AG04450 (cell line): Measurements from ENCODE around the gene NKAIN2. TPM values are rescaled to one million over a fixed set of nuclear protein-coding genes. Genes with fewer than 3 reads are reported as not detected.

ENCODE experiments used
- CTCF ChIA-PET: fragments of 300-600, 350-600 bp; formaldehyde crosslinking; extraction: SDS; loops from one replicate; lab custom pipeline; 2022; ENCODE audit warnings: antibody characterized with exemption, inconsistent platforms; lab: Charles Lee
- POLR2A ChIA-PET: fragments of 350-600 bp; formaldehyde crosslinking; extraction: SDS; loops from one replicate; lab custom pipeline; 2021; ENCODE audit warnings: antibody characterized with exemption, inconsistent platforms; lab: Yijun Ruan, JAX
- DNase-seq: peaks from one replicate; pipeline ENCODE4 v3.0.0-alpha.2; 2011; ENCODE audit warnings: low read depth, low spot score
- H3K27ac ChIP-seq: one replicate; pipeline ENCODE4 v1.5.1; 2012; ENCODE audit warnings: low read depth, low read length, control low read depth
- H3K27me3 ChIP-seq: one replicate; pipeline ENCODE4 v1.6.0; 2012; ENCODE audit warnings: low read length; ENCODE audit not compliant: control insufficient read depth, insufficient read depth
- H3K4me3 ChIP-seq: 2 replicates; pipeline ENCODE4 v1.5.1; 2011; ENCODE audit warnings: mild to moderate bottlenecking, low read depth, low read length, control low read depth
- H3K9me3 ChIP-seq: 2 replicates; pipeline ENCODE4 v1.5.1; 2012; ENCODE audit warnings: low read length; ENCODE audit not compliant: control insufficient read depth, insufficient read depth
- polyA plus RNA-seq: library from polyadenylated mRNA; depleted of rRNA; stranded (reverse); fragments of >200 nt; gene quantifications from 2 replicates; pipeline ENCODE4 v1.2.3, GENCODE V29; 2011
- TF ChIP-seq, protein P1 (sequence below): IDR thresholded peaks from 2 replicates; pipeline ENCODE4 v1.5.1; 2011; ENCODE audit warnings: low read depth, low read length, control low read depth, inconsistent platforms

NKAIN2 gene
- polyA plus RNA-seq, 1 experiment: not detected

DNA sequence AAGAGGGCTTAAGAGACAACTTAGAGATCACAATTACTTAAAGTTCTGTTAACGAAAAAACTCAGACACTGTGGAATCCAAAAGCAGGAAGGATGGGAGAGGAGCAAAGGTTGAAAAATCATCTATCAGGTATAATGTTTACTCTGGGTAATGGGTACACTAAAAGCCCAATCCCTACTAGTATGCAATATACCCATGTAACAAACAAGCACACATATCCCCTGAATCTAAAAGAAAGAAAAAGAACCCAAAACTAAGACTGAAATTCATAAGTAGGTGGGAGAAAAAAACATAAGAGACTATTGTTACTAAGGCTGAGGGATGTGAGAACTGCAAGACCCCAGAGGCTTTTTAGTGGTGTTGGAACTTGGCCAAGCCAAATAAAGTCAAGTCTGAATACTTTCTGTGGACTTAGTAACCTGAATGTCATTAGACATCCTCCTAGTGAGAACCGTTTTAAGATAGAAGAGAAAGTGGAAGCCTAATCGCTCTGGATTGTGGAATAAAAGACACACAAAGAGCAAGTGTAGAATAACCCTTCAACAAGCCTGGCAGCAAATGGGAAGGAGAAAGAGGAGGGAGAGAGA lies 969.2 kb downstream of the NKAIN2 start:
- Histone ChIP-seq H3K27me3 (no peaks in the 10 kb centered on the region), H3K27ac (no peak overlapping the region), H3K9me3 (no peaks in the 10 kb centered on the region), H3K4me3 (no peak overlapping the region)
- POLR2A ChIA-PET: no interaction called here
- DNase-seq: no peak
- CTCF ChIA-PET: no interaction called here
- TF ChIP-seq, protein P1, sequence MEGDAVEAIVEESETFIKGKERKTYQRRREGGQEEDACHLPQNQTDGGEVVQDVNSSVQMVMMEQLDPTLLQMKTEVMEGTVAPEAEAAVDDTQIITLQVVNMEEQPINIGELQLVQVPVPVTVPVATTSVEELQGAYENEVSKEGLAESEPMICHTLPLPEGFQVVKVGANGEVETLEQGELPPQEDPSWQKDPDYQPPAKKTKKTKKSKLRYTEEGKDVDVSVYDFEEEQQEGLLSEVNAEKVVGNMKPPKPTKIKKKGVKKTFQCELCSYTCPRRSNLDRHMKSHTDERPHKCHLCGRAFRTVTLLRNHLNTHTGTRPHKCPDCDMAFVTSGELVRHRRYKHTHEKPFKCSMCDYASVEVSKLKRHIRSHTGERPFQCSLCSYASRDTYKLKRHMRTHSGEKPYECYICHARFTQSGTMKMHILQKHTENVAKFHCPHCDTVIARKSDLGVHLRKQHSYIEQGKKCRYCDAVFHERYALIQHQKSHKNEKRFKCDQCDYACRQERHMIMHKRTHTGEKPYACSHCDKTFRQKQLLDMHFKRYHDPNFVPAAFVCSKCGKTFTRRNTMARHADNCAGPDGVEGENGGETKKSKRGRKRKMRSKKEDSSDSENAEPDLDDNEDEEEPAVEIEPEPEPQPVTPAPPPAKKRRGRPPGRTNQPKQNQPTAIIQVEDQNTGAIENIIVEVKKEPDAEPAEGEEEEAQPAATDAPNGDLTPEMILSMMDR: no peak

DNA sequence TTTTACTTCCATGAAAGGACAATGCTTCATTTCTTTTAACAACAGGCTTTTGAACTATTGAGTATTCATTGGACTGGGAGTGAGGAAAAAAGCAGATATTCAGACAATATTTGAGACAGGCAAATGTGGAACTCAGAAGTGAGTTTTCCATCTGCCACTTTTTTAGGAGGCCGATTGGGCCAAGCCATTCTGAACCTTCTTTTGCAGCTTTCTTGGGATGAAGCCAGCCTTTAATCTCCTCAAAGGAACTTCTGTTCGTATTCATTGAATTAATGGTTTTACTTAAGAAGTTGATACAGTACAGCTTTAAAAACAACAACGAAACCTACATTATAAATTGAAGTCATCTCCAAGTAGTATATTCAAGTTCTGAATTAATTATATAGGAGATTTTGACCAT lies 971.5 kb downstream of the NKAIN2 start:
- Histone ChIP-seq H3K9me3 (no peaks in the 10 kb centered on the region), H3K4me3 (no peak overlapping the region), H3K27me3 (no peaks in the 10 kb centered on the region), H3K27ac (no peak overlapping the region)
- ChIA-PET CTCF (no interaction called here), POLR2A (no interaction called here)
- TF ChIP-seq, protein P1: no peak
- DNase-seq: no peak

DNA sequence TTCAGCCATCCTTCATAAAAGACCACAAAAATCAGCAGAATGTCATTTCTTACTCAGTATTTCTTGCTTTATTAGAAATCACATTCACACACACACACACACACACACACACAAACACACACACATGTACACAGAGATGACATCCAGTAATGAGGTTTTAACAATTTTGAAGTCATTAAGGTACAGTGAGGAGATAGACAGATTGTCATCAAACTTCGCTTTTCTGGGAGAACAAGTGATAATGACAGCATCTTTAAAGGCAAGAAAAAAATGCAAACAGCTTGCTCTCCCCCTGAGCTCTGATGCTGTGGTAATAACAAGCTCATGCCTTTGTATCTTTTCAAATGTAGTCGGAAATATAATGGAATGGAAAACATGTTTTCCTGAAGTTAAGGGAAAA lies 974.2 kb downstream of the NKAIN2 start:
- DNase-seq: no peak
- H3K4me3 ChIP-seq: no peak overlapping the region
- POLR2A ChIA-PET: no interaction called here
- CTCF ChIA-PET: interaction anchor here (0.7 kb wide), 1 partner anchor 992 kb away, joined by 4 read pairs; no protein-coding TSS in a partner anchor
- no peaks in the 10 kb centered on the region for H3K9me3 ChIP-seq
- TF ChIP-seq, protein P1: no peak
- no peak overlapping the region for H3K27ac ChIP-seq
- no peaks in the 10 kb centered on the region for H3K27me3 ChIP-seq

DNA sequence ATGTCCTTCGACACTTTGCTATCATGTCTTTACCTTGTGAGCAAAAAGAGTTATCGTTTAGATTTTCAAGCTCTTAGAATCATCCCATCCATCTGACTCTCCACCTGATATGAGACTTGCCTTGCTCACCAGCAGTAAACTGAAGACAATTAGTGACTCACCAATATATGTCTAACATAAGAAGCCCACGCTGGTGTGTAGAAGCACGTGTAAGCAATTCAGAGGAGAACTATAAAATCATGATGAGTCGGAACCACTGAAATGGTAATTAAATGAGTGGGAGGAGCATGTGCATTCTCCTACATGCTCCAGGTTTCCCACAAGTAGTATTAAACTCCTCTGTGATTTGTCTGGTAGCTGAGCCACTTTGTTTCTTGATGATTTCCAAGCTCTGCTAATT lies 977.0 kb downstream of the NKAIN2 start:
- DNase-seq: no peak
- Histone ChIP-seq H3K27me3 (no peaks in the 10 kb centered on the region), H3K4me3 (no peak overlapping the region), H3K27ac (no peak overlapping the region), H3K9me3 (no peaks in the 10 kb centered on the region)
- ChIA-PET CTCF (no interaction called here), POLR2A (no interaction called here)
- TF ChIP-seq, protein P1: no peak

DNA sequence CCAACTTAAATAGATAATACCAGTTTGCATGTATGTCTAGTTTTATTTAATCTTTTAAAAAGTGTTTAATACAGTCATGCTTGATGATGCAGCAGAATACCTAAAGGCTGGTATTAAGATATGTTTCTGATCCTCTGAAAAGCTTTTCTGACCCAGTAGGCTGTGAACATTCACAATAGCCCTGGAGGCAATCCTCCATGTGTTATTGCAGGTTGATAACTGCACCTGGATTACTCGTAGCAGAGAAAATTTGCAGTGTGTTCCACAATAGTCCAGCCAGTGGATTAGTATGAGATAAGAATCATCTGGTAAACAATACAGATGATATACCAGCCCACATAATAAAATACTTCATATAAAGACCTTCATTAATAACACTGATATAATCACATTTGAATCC lies 979.7 kb downstream of the NKAIN2 start:
- TF ChIP-seq, protein P1: no peak
- Histone ChIP-seq H3K9me3 (no peaks in the 10 kb centered on the region), H3K27ac (no peak overlapping the region), H3K27me3 (no peaks in the 10 kb centered on the region), H3K4me3 (no peak overlapping the region)
- no peak for DNase-seq
- CTCF ChIA-PET: no interaction called here
- POLR2A ChIA-PET: no interaction called here
